Measurements from ENCODE around the gene PRR15.

PRR15 gene

GRCh38 chr7:29564496-29565223 lies 1.0 kb downstream of the PRR15 start:
- Histone ChIP-seq H3K4me3 (ENCODE audit: low read depth, low read length, poor library complexity, severe bottlenecking) (no peak overlapping the region), H3K36me3 (ENCODE audit: insufficient read depth, low read length) (no peaks in the 10 kb centered on the region), H3K4me1 (ENCODE audit: insufficient read depth, low read length, severe bottlenecking) (no peaks in the 10 kb centered on the region), H3K79me2 (ENCODE audit: insufficient read depth, low read length) (no peaks in the 10 kb centered on the region), H4K20me1 (ENCODE audit: insufficient read depth, low read length) (0 out of 2 replicates have a peak, but pooled peaks cover 3% of the 10 kb centered on the region), H3K9me3 (ENCODE audit: low read length) (no peaks in the 10 kb centered on the region), H2AFZ (ENCODE audit: low read length) (no peak overlapping the region), H3F3A (ENCODE audit: insufficient read depth, low read length) (no peaks in the 10 kb centered on the region), H3K9me2 (ENCODE audit: low read depth, low read length) (no peaks in the 10 kb centered on the region), H3K4me2 (ENCODE audit: low read length) (no peak overlapping the region), H3K27me3 (ENCODE audit: insufficient read depth, low read length) (no peaks in the 10 kb centered on the region; the same call in 1 of the 2 replicates), H3K27ac (ENCODE audit: low read depth, low read length, poor library complexity, severe bottlenecking) (no peak overlapping the region), H3K9ac (ENCODE audit: low read length) (no peak overlapping the region)
- TF ChIP-seq CTCF (IDR thresholded peaks at IDR 0.05; ENCODE audit: low read length) (no peak), EZH2 (IDR thresholded peaks at IDR 0.05; ENCODE audit: borderline replicate concordance, low read length) (no peak)

- Histone ChIP-seq H3F3A (ENCODE audit: insufficient read depth, low read length) (no peaks in the 10 kb centered on the region), H2AFZ (ENCODE audit: low read length) (no peak overlapping the region), H3K4me3 (ENCODE audit: low read depth, low read length, poor library complexity, severe bottlenecking) (no peak overlapping the region), H3K9me2 (ENCODE audit: low read depth, low read length) (no peaks in the 10 kb centered on the region), H3K4me2 (ENCODE audit: low read length) (no peak overlapping the region), H3K4me1 (ENCODE audit: insufficient read depth, low read length, severe bottlenecking) (no peaks in the 10 kb centered on the region), H3K36me3 (ENCODE audit: insufficient read depth, low read length) (no peaks in the 10 kb centered on the region), H3K9me3 (ENCODE audit: low read length) (no peaks in the 10 kb centered on the region), H3K27me3 (ENCODE audit: insufficient read depth, low read length) (no peaks in the 10 kb centered on the region; the same call in 1 of the 2 replicates), H3K9ac (ENCODE audit: low read length) (no peak overlapping the region), H4K20me1 (ENCODE audit: insufficient read depth, low read length) (0 out of 2 replicates have a peak, but pooled peaks cover 3% of the 10 kb centered on the region), H3K79me2 (ENCODE audit: insufficient read depth, low read length) (no peaks in the 10 kb centered on the region), H3K27ac (ENCODE audit: low read depth, low read length, poor library complexity, severe bottlenecking) (no peak overlapping the region)
- no peak for TF ChIP-seq EZH2 (IDR thresholded peaks at IDR 0.05; ENCODE audit: borderline replicate concordance, low read length)
- no peak for TF ChIP-seq CTCF (IDR thresholded peaks at IDR 0.05; ENCODE audit: low read length)
These were observed 1.6 kb downstream of the PRR15 start for GRCh38 chr7:29565224-29565630.

GRCh38 chr7:29565634-29565981 lies 2.0 kb downstream of the PRR15 start:
- TF ChIP-seq CTCF (IDR thresholded peaks at IDR 0.05; ENCODE audit: low read length) (no peak), EZH2 (IDR thresholded peaks at IDR 0.05; ENCODE audit: borderline replicate concordance, low read length) (no peak)
- Histone ChIP-seq H3K4me3 (ENCODE audit: low read depth, low read length, poor library complexity, severe bottlenecking) (no peak overlapping the region), H3K27me3 (ENCODE audit: insufficient read depth, low read length) (no peaks in the 10 kb centered on the region; the same call in 1 of the 2 replicates), H3K9me2 (ENCODE audit: low read depth, low read length) (no peaks in the 10 kb centered on the region), H3K27ac (ENCODE audit: low read depth, low read length, poor library complexity, severe bottlenecking) (no peak overlapping the region), H3K9me3 (ENCODE audit: low read length) (no peaks in the 10 kb centered on the region), H3K4me2 (ENCODE audit: low read length) (no peak overlapping the region), H3K4me1 (ENCODE audit: insufficient read depth, low read length, severe bottlenecking) (no peaks in the 10 kb centered on the region), H3F3A (ENCODE audit: insufficient read depth, low read length) (no peaks in the 10 kb centered on the region), H4K20me1 (ENCODE audit: insufficient read depth, low read length) (0 out of 2 replicates have a peak, but pooled peaks cover 3% of the 10 kb centered on the region), H3K9ac (ENCODE audit: low read length) (no peak overlapping the region), H2AFZ (ENCODE audit: low read length) (no peak overlapping the region), H3K79me2 (ENCODE audit: insufficient read depth, low read length) (no peaks in the 10 kb centered on the region), H3K36me3 (ENCODE audit: insufficient read depth, low read length) (no peaks in the 10 kb centered on the region)
